Thoracic aorta (tissue), 2 donors: ENCODE results near the gene SERTAD4. TPM values are rescaled to one million over a fixed set of nuclear protein-coding genes. Genes with fewer than 3 reads are reported as not detected.
"Not testable (repeated sequence)": the region's sequence is repeated elsewhere in the genome, so short reads cannot be mapped to it uniquely, and the experiment has no call there.

Experiments
- ATAC-seq: fragments of 150-250 bp; one replicate; pipeline ENCODE4 v1.8.0; 2017; ENCODE audit warnings: low read depth; ENCODE audit not compliant: insufficient number of reproducible peaks, low FRiP score
- DNase-seq: peaks from one replicate; pipeline ENCODE4 v3.0.0-alpha.2; 2020; ENCODE audit warnings: low spot score
- H3K27ac ChIP-seq, 2 donors: fragments of 200-600 bp; sonication (generic); 1 replicate in 1 of 2; 2 replicates in 1 of 2; pipeline ENCODE4 v1.5.1; 2016; ENCODE audit warnings: mild to moderate bottlenecking in 2 of 2, moderate library complexity in 2 of 2
- H3K27me3 ChIP-seq: fragments of 200-600 bp; sonication (generic); replicated peaks from 2 replicates; pipeline ENCODE4 v1.6.0; 2016; ENCODE audit warnings: mild to moderate bottlenecking; ENCODE audit not compliant: insufficient read depth
- H3K36me3 ChIP-seq: fragments of 200-600 bp; sonication (generic); one replicate; pipeline ENCODE4 v1.5.1; 2016
- H3K4me1 ChIP-seq, 2 donors: fragments of 200-600 bp; sonication (generic); 1 replicate in 1 of 2; 2 replicates in 1 of 2; pipeline versions ENCODE4 v1.5.1 to v1.6.0; 2016; ENCODE audit warnings: low read depth in 2 of 2, mild to moderate bottlenecking in 1 of 2; ENCODE audit not compliant: control insufficient read depth in 1 of 2
- H3K4me3 ChIP-seq: fragments of 200-600 bp; sonication (generic); 2 replicates; pipeline ENCODE4 v1.5.1; 2016; ENCODE audit warnings: mild to moderate bottlenecking
- H3K9me3 ChIP-seq: fragments of 200-600 bp; sonication (generic); 2 replicates; pipeline ENCODE4 v1.5.1; 2016
- total RNA-seq, 2 donors: library from RNA; depleted of rRNA; stranded (reverse); fragments of >200 nt; gene quantifications; one replicate each; pipeline versions ENCODE4 v1.1.0 to v1.2.3, GENCODE V29; 2016
- TF ChIP-seq, protein P1 (sequence below): fragments of 200-600 bp; sonication (generic); IDR thresholded peaks from one replicate; pipeline ENCODE4 v1.5.1; 2019; ENCODE audit warnings: antibody characterized with exemption

The SERTAD4 gene
- 10 to 100 TPM in 1 of 2 donors, 1 to 10 TPM in 1; 5.8 to 10.0 TPM for total RNA-seq

DNA sequence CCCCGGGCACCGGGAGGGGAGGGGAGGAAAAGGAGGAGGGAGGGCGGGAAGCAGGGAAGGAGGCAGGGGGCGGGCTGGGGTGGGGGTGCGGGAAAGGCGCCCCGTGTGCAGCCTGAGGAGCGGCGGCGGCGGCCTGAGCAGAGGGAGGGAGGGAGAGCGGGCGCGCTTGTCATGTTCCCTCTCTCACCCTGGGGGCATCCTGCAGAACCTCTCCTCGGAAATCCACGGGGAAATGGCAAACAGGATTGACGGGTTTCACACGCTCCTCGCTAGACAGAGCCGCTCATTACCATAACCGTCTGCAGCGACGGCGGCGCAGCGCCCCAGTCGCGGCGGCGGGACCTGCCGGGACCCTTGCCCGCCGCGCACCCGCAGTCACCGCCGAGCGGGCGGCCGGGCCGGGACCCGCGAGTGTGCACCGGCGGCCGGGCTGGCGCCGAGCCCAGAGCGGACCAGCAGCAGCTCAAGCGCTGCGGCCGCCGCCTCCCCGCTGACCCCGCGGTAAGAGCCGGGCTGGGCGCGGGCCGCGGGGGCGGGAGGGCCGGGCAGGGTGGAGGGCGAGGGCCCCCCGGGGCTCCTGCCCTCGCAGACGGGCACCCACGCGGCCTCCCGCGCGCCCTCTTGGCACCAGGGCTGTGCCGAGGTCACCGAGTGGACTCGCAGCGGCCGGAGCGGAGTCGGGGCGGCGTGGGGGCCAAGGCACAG is at the start of gene SERTAD4:
SERTAD4 (plus strand) TSS at position 286 of the 705 bp plus-strand sequence. CDS start 5,165 bp downstream, outside the sequence.
- no peaks in the 10 kb centered on the region for H3K27me3 ChIP-seq
- H3K4me3 ChIP-seq, result peak within 1 kb of the TSS; percentile 90
- H3K4me1 ChIP-seq, result peaks cover 20 to 43% of the 10 kb centered on the region in 2 donors
- H3K27ac ChIP-seq, result peak within 1 kb of the TSS; percentile 92 to 93
- no peaks in the 10 kb centered on the region for H3K9me3 ChIP-seq
- ATAC-seq (no peak), DNase-seq (no peak)
- TF ChIP-seq, protein P1, sequence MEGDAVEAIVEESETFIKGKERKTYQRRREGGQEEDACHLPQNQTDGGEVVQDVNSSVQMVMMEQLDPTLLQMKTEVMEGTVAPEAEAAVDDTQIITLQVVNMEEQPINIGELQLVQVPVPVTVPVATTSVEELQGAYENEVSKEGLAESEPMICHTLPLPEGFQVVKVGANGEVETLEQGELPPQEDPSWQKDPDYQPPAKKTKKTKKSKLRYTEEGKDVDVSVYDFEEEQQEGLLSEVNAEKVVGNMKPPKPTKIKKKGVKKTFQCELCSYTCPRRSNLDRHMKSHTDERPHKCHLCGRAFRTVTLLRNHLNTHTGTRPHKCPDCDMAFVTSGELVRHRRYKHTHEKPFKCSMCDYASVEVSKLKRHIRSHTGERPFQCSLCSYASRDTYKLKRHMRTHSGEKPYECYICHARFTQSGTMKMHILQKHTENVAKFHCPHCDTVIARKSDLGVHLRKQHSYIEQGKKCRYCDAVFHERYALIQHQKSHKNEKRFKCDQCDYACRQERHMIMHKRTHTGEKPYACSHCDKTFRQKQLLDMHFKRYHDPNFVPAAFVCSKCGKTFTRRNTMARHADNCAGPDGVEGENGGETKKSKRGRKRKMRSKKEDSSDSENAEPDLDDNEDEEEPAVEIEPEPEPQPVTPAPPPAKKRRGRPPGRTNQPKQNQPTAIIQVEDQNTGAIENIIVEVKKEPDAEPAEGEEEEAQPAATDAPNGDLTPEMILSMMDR, result no peak
- H3K36me3 ChIP-seq, result no peaks in the 10 kb centered on the region

DNA sequence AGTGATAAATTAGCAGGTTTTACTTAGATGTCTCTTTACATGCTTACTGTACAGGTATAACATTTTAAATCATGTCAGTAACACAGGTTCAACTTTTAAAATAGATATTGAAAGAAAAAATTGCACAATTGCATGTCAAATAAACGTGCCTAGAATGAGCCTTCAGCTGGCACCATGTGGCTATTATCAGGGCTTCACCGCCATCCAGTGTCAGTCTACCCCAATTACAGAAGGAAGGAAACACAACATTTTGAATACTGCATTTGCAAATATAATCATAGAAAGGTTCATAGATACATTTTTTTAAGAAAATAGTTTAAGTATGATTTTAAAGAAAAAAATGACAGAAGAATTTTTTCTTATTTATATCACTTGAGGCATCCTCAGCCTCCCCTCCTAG is 47.5 kb upstream of the SERTAD4 start:
- DNase-seq, result no peak
- TF ChIP-seq, protein P1, result no peak
- Histone ChIP-seq H3K4me3 (no peak overlapping the region), H3K9me3 (no peaks in the 10 kb centered on the region), H3K27me3 (no peaks in the 10 kb centered on the region), H3K36me3 (no peaks in the 10 kb centered on the region), H3K4me1 (no peaks in the 10 kb centered on the region), H3K27ac (no peak overlapping the region)
- no peak for ATAC-seq

DNA sequence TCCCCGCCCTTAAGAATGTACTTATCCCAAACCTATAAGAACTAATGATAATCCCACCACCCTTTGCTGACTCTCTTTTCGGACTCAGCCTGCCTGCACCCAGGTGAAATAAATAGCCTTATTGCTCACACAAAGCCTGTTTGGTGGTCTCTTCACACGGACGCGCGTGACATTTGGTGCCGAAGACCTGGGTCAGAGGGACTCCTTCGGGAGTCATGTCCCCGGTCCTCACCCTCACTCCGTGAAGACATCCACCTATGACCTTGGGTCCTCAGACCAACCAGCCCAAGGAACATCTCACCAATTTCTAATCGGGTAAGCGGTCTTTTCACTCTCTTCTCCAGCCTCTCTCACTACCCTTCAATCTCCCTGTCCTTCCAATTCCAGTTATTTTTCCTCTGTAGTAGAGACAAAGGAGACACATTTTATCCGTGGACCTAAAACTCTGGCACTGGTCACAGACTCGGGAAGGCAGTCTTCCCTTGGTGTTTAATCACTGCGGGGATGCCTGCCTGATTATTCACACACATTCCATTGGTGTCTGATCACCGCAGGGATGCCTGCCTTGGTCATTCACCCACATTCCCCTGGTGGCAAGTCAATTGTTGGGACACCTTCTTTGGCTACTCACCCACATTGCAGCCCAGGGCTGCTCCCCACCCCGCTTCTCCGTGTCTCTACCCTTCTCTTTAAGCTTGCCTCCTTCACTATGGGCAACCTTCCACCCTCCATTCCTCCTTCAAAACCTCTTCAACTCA is 44.6 kb upstream of the SERTAD4 start:
- DNase-seq, H3K9me3 ChIP-seq, H3K27me3 ChIP-seq, H3K27ac ChIP-seq, H3K36me3 ChIP-seq, H3K4me1 ChIP-seq, ATAC-seq, H3K4me3 ChIP-seq: not testable (repeated sequence)

DNA sequence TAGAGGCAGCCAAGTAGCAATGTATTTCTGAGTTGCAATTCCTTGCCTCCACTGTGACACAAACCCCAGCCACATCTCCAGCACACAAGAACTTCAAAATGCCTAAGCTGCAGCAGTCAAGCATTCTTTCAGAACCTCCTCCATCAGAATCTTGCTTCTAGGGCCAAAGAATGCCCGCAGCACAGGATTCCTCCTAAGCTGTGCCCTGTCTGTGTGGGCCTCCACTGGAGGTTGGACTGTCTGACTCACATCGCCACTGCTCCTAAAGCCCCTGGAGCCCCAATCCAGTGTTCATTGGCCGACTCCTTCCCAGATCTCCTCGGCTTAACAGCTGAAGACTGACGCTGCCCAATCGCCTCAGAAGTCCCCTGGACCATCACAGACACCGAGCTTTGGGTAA is 43.2 kb upstream of the SERTAD4 start:
- DNase-seq, result no peak
- Histone ChIP-seq H3K27me3 (no peaks in the 10 kb centered on the region), H3K9me3 (no peaks in the 10 kb centered on the region), H3K36me3 (no peaks in the 10 kb centered on the region), H3K4me3 (no peak overlapping the region), H3K27ac (no peak overlapping the region), H3K4me1 (no peaks in the 10 kb centered on the region)
- ATAC-seq, result no peak
- TF ChIP-seq, protein P1, result no peak

DNA sequence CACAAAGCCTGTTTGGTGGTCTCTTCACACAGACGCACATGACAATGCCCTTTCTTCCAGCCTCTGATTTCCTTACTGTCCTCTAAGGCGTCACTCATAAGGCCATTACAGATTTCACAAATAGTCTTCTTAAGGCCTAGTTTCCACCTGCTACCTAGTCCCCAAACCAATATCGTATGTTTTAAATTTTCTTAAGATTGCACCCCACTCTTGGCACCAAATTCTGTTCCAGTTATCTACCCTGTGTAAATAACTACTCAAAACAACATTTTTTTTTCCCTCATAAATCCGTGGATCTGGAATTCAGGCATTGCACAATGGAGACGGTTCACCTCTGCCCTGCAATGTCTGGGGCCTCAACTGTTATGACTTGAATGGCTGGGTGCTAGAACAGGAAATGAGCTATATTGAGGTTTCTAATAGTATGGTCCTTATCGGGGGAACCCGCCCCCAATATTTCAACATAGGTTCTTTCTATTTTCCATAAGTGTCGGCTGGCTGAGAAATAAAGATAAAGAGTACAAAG is 36.9 kb upstream of the SERTAD4 start:
- Histone ChIP-seq H3K27me3 (no peaks in the 10 kb centered on the region), H3K4me3 (no peak overlapping the region), H3K36me3 (no peaks in the 10 kb centered on the region), H3K27ac (no peak overlapping the region), H3K9me3 (peaks cover 4% of the 10 kb centered on the region), H3K4me1 (no peaks in the 10 kb centered on the region)
- TF ChIP-seq, protein P1, result no peak
- ATAC-seq (no peak), DNase-seq (no peak)

DNA sequence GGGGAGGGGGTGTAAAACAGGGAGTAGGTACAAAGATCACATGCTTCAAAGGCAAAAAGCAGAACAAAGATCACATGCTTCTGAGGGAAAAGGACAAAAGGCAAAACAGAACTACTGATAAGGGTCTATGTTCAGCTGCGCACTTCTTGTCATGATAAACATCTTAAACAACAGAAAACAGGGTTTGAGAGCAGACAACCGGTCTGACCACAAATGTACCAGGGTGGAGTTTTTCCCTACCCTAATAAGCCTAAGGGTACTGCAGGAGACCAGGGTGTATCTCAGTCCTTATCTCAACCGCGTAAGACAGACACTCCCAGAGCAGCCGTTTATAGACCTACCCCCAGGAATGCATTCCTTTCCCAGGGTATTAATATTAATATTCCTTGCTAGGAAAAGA is 36.3 kb upstream of the SERTAD4 start:
- DNase-seq, H3K4me1 ChIP-seq, H3K9me3 ChIP-seq, H3K4me3 ChIP-seq, H3K27ac ChIP-seq, ATAC-seq, H3K27me3 ChIP-seq, H3K36me3 ChIP-seq: not testable (repeated sequence)
